GM18507 (cell line): ENCODE data around the gene PDIA6.
A peak's percentile ranks its signal among the peaks of the same experiment; 100 is the strongest.
"Not testable (repeated sequence)": the region's sequence is repeated elsewhere in the genome, so short reads cannot be mapped to it uniquely, and the experiment has no call there.

ENCODE experiments used
- DNase-seq: peaks from one replicate; pipeline ENCODE4 v3.0.0; 2011; ENCODE audit warnings: low read depth; ENCODE audit not compliant: insufficient read length; ENCODE audit errors: extremely low spot score
- FAIRE-seq: peaks from 2 replicates; lab custom pipeline; 2011; peaks lifted over from hg19 to GRCh38; lab: Jason Lieb, UNC

Gene PDIA6

DNA sequence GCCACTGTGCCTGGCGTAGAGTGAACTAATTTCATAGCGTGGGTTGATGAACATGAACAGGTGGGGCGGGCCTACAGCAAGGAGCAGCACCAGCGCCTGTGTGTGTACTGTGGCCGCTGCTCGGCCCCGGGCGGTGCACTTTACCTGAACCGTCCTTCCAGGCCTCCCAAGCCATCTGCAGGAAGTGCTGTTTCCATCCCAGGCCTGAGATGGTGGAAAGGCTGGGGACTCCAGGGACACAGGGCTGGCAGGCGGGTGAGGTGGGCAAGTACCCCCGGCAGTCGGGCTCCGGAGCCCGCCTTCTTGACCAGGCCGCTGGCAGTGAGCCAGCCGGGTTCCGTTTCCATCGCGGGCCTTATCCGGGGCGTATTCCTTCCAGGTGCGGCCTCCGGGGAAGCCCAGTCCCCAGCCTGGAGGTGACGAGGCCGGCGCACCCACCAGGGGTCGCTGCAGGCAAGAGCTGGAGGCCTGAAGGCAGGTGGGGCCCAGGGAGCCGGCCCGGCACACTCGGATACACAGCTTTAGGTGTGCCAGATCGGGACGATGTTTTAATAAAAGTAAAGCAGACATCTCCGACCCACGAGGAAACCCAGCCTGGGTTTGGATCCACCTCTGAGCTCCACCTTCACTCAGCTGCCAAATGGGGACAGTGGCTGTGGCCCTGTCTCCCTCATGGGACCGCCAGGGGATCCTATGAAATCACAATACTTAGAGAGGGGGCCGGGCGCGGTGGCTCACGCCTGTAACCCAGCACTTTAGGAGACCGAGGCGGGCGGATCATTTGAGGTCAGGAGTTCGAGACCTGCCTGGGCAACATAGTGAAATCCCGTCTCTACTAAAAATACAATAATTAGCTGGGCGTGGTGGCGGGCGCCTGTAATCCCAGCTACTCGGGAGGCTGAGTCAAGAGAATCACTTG is 22.7 kb upstream of the PDIA6 start:
- DNase-seq: peak; percentile 47

DNA sequence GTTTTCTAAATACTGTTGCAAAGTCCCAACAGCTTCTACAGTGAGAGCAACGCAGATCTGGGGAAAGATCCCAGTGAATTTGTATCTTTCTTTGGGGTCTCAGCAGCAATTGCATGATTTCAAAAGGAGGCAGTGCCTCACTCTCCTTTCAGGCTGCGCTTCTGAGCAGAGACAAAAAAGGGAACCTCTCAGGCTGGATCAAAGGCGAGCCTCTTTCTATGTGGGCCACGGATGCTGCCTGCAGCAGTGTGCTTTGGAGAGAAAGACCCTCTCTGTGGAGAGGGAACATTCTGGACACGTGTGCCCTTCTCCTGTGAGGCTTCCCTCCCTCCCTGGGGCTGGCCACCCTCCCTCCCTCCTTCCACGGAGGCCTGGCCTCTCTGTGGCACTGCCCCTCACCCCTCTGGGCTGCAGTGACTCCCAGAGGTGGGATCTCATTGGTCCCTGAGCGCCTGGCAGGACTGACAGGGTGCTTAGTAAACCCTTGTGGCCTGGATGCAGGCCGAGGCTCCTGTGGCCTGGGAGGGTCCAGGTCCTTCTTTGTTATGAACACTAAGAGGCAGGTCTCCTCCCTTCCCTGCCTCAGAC is 21.6 kb upstream of the PDIA6 start:
- DNase-seq (no peak), FAIRE-seq (no peak)

More for the DNA sequence above, 22.7 kb upstream of the PDIA6 start:
- FAIRE-seq: peak; percentile 64

DNA sequence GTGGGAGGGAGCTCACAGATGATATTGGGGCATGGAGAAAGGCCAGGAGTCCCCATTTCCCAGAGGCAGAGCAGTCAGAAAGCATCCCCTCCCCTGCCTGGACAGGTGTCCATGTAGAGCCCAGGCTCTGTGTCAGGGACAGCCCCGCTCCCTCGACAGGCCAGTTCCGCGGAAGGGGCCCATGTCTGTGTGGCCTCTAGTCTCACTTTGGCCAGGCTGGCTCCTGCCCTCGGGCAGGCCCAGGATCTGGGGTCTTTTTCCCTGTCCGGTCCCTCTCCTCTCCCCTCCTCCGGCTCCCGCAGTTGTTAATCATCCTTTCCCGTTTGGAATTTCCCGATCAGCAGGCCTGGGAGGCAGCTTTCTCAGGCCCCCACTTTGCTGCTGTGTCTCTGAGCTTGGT is 20.4 kb upstream of the PDIA6 start:
- DNase-seq (no peak), FAIRE-seq (no peak)

DNA sequence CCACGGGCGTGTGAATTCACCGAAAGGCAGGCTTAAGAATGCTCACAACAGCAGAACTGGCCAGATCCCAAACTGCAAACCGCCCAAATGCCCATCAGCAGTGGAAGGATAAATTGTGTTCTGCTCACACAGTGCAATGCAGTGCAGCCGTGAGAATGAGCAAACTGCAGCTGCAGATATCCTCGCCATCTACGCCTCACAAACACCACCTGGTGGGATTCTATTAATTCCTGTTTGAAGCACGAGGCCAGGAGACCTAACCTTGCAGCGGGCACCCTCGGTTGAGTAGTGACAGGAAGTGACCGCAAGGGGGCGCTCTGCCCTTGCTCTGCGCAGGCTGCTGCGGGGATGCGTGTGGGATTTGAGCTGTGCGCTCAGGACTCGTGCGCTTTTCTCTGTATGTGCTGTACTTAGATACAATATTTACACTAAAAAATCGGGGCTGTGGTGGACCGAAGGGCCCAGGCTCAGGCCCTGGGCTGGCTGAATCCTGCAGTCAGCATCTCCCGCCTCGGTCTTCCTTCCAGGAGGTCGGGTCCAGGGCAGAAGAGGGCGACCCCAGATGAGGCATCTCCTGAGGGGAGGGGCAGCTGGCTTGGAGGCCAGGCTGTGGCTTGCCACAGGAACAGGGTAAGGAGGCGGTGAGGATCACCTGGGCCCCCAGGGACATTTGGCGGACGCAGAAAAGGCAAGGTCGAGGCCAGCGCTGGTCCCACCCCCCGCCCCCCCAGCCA is 19.8 kb upstream of the PDIA6 start:
- FAIRE-seq: peak; percentile 94
- DNase-seq: peak; percentile 67

DNA sequence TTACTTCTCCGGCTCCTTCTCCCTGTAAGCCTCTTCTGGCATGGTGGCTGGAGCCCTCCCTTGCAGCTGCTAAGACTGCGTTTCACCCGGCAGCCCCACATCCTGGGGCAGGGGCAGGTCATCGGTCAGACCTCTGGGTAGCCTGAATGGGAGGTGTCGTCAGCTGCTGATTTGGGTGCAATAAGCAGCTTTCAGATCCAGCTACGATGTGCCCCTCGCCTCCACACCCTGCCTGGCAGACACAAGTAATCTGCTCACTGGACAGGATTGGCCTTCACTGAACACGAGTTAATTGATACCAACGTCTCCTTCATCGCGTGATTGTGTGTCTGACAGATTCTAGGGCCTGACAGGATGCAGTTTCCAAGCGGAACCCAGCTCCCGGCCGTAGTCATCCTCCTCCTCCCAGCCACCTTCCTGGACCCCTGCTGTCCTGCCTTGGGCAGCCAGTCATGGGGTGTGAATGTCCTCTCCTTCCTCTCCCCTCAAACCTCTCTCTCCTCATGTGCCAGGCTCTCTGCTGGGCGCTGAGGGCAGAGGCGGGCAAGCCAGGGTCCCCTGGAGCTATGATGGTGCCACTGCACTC is 18.9 kb upstream of the PDIA6 start:
- DNase-seq: no peak
- no peak for FAIRE-seq

DNA sequence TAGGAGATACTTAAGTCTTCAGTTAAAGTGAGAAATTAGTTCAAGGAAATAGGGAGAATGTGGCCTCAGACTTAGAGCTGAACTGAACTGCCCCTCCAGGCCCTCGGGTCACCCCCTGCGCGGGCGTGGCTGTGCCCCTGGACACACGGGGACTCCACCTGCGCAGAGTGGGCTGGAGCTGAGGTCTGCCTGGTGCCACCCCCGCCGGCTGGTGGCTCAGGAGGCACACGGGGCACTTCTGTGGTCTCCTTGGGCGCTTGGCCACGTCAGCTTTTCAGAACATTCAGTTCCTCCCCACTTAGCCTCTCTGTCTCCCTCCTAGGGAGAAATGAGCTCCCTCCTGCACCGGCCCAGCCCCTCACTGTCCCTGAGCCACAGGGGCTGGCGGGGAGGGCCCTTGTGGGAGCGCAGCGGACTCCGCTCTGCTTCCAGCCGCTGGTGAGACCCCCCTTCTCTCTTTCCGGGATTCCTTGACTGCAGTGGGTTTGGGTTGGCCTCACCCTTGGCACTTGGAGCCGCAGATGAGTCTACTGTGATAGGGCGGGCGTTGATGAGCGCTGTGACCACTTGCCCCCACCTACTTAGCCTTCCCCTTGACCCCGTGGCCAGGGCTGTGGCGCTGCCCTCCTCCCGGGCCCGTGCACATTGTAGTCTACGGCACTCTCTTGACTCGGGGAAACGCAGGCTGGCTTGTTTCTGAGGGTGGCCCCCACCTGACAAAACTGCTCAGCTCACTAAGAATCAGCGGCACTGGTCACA is 18.2 kb upstream of the PDIA6 start:
- FAIRE-seq (no peak), DNase-seq (no peak)

DNA sequence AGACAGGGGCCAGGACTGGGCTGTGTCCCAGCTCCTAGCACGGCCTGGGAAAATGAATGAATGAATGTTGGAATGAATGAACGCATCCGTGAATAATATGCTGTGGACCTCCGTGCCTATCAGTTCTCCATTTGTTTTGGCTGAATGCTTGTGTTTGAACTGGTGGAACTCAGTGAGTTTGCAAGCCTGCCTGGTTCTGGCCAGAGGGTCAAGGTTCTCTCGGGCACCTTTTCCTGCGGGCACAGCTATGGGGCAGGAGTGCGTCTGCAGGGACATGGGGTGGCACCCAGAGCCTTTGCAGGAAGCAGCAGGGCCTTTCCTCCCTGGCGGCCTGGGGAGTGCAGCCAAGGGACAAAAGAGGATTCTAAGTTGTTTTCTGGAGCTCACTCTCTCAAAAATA is 17.6 kb upstream of the PDIA6 start:
- DNase-seq: no peak
- FAIRE-seq: no peak

DNA sequence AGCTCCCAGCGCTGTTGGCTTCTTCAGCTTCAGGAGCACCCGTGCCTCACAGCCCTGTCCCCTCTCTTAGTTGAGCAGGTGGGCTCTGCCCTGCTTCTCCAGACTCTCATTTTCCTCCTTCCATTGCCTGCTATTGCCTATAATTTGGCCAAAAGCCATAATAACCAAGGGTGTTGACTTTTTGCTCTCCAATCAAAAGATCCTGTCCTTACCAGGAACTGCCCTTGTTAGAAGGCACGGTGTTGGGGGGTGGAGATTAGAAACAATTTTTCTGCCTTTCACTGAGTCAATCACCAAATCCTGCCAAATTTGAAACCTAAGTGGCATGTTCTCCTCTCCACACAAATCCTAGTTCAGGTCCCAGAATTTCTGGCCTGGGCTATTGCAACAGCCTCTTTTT is 16.7 kb upstream of the PDIA6 start:
- FAIRE-seq: no peak
- DNase-seq: no peak

DNA sequence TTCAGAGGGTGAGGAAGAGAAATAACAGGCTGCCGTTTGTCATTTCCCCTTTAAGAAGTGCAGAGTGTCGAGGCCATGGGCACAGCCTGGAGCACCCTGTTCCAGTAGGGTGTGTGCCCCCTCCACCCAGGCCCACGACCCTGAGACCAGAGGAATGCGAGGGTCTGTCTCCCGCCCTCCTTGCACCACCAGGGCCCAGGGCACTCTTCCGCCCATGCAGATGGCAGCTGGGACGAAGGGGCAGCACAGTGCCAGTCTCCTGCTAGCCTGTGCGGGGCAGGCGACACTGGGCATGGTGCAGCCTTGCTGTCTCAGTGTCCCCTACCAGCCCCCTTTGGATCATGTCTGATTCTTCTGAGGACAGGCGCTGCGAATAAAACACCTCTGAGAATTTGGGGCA is 15.8 kb upstream of the PDIA6 start:
- FAIRE-seq (no peak), DNase-seq (no peak)

DNA sequence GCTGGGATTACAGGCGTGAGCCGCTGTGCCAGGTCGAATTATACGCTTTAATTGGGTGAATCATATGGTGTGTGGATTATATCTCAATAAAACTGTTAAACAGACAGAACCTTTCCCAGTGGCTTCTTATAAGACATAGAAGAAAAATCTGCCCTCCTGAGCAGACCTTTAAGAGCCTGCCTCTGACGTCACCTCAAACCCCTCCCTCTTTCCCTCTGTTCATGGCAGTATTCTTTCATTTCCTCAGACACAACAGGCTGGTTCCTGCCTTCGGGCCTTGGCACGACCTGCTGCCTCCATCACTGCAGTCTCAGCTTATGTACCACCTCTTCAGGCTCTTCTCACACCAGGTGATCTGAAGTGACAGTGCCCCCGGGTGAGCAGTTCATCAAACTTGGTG is 14.0 kb upstream of the PDIA6 start:
- DNase-seq (no peak), FAIRE-seq (no peak)

DNA sequence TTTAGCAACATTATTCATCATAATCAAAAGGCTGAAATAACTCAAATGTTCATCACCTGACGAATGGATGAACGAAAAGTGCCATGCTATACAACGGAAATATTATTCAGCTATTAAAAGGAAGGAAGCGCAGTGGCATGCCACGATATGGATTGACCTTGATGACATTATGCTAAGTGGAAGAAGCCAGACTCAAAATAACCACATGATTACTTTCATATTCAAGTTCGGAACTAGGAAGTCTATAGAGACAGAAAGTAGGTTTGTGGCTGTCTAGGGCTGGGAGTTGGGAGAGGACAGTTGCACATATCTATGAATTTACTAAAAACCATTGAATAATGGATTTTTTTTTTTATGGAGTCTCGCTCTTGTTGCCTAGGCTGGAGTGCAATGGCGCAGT is 13.4 kb upstream of the PDIA6 start:
- FAIRE-seq: no peak
- no peak for DNase-seq

DNA sequence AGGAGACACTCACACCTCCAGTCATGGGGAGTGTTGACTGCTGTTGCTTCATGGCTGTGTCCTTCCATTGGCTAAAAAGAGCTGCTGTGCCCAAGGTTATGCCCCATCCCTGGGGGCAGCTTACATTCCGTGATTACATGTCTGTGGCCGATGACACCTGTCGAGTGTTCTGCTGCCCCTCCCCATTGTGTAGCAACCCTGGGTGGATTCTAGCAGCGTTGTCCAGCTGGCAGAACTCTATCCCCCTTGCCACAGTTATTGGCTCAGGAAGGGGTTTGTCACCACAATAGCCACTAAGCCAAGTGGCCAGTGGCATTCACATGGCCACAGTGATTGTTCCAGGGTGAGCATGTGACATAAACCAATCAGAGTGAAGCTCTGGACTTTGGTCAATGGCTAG is 11.6 kb upstream of the PDIA6 start:
- no peak for DNase-seq
- no peak for FAIRE-seq

DNA sequence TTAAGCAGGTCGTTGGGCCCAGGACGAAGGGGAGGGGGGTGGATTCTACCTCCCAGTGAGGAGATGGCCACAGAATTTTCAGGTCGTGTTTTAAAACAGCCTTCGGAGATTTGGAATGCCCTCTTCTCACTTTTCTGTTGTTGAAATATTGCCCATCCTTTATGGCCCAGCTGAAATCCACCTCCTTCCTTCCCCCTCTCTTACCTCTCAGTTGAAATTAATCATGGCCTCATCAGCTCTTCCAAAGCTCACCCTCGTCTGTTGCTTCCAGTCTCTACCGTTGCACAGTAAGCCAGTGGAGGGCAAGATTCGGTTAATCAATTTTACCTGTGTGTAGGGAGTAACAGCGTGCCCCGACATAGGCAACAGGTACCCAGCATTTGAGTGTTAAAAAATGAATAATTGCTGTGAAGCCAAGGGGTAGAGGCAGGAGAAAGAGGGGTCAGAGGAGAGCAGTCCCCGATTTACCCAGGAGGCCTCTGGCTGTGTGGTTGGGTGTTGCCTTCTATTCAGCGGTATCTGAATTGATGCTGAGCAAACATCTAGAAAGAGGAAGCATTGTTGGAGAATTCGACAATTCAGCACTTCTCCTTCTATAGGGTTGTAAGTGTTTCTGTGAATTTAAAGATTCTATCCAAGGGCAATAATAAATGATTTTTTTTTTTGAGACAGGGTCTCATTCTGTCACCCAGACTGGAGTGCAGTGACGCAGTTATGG is 8.6 kb upstream of the PDIA6 start:
- FAIRE-seq: no peak
- no peak for DNase-seq

DNA sequence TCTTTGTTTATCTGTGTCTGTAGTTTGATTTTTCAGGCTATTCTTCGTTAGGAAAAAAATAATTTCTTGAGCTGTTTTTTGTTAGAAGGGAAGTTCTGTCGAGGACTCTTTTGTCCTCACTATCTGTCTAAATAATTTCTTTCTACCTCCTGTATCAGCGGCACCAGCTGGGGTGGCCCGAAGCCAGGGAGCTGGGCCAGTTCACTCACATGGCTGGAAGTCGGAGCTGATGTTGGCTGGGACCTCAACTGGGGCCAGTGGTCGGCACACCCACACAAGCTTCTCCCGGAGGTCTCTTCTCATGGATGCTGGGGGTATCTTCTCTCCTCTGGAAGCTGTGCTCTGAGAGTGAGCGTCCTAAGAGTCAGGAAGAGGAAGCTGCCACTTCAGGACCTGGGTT is 8.0 kb upstream of the PDIA6 start:
- DNase-seq (no peak), FAIRE-seq (no peak)

DNA sequence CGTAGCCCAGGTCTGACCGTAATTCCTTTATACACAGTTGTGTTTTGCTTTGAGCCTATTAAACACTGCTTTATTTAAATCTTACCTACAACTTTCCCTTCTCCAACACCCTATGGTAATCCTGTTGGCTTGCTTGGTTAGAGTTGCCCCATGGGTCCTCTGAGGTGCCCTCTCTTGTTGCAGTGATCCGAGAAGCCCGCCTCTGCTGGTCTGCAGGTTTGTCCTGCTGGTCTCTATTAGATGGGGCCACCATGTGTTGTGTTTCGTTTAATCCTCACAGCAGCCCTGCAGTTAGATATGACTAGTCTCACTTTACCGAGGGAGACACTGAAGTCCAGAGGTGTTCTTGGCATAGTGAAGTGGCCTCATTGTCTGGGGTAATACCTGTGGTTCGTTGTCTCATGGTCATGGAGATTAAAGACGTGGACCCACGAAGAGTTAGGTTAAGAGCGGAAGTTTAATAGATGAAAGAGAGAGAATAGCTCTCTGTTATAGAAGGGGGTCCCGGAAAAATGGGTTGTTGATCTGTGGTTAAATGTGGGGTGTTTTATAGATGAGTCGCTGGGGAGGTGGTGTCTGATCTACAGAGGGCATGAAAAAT is 7.2 kb upstream of the PDIA6 start:
- DNase-seq (no peak), FAIRE-seq (no peak)

DNA sequence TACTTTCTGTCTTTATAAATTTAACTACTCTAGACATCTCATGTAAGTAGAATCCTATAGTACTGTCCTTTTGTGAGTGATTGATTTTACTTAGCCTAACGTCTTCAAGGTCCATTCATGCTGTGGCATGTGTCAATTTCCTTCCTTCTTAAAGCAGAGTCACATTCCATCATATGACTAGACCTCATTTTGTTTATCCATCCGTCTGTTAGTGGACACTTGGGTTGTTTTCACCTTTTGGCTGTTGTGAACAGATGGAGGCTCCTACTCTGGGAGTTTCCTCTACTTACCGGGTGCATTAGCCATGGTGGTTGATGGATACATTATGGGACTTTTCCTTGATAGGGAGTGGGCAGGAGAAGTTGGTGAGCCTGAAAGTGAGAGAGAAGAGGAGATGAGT is 6.4 kb upstream of the PDIA6 start:
- FAIRE-seq: no peak
- no peak for DNase-seq

DNA sequence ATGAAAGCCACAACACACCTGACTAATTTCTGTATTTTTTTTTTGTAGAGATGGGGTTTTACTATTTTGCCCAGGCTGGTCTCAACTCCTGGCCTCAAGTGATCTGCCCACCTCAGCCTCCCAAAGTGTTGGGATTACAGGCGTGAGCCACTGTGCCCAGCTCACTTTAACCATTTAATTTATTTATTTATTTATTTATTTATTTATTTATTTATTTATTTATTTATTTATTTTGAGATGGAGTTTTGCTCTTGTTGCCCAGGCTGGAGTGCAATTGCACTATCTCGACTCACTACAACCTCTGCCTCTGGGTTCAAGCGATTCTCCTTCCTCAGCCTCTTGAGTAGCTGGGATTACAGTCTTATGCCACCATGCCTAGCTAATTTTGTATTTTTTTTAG is 5.7 kb upstream of the PDIA6 start:
- not testable (repeated sequence) for DNase-seq, FAIRE-seq

DNA sequence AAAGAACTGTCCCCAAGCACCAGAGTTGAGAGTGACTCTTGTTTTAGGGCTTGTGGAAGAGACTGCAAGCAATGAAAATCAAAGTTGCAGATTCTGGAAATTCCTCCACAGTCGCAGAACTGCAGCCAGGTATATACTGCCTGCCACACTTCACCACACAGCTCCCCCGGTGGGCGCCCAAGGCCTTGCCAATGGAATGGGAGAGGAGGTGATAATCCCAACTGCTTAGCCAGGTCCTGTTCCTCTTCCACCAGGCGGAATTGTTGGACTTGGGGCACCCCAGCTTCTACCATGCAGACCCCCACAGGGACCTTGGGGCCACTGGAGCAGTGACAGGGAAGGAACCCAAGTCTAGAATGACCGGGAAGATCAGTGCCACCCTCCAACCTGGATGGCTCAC is 4.8 kb upstream of the PDIA6 start:
- no peak for FAIRE-seq

More for the DNA sequence above, 4.8 kb upstream of the PDIA6 start:
- no peak for DNase-seq
